Renal pelvis (tissue), 3 donors: ENCODE measurements around the gene ZNF675. TPM values are rescaled to one million over a fixed set of nuclear protein-coding genes. Genes with fewer than 3 reads are reported as not detected.

Experiments used
- polyA plus RNA-seq, 3 donors: library from polyadenylated mRNA; unstranded; fragments of 120-200 nt; gene quantifications; one replicate each; pipeline ENCODE4 v1.2.1, GENCODE V29; 2013; ENCODE audit not compliant: insufficient read length in 3 of 3

Gene ZNF675
- polyA plus RNA-seq, 3 donors = 14.1 to 20.1 (median 18.6) TPM

Other genes starting within 250 kb of the ZNF675 start
- gene ZNF681, start 71.7 kb upstream of the ZNF675 start, polyA plus RNA-seq = 1 to 10 TPM; 4.3 to 5.4 (median 4.9) TPM
- gene ZNF726, start 227.7 kb upstream of the ZNF675 start, polyA plus RNA-seq = 10 to 100 TPM in 2 of 3 donors, 1 to 10 TPM in 1; 9.4 to 16.5 (median 14.2) TPM